Testis (tissue), 2 donors: Measurements from ENCODE around the gene SERPIND1.

Experiments used
- CTCF ChIP-seq, 3 experiments: fragments of 450-650 bp in 2 of 3; fragments of 200-600 bp in 1 of 3; sonication (generic) in 1 of 3; IDR thresholded peaks; one replicate each; pipeline ENCODE4 v1.5.1; 2016 to 2019; ENCODE audit warnings: antibody characterized with exemption in 3 of 3, mild to moderate bottlenecking in 2 of 3, moderate library complexity in 1 of 3
- POLR2A ChIP-seq: fragments of 450-650 bp; IDR thresholded peaks from one replicate; pipeline ENCODE4 v1.6.1; 2017; ENCODE audit warnings: antibody characterized with exemption, mild to moderate bottlenecking, moderate library complexity

- TF ChIP-seq POLR2A (no peak), CTCF (IDR thresholded peaks at IDR 0.05) (no peak)
Measured at GRCh38 chr22:20825624-20826023, 51.7 kb downstream of the SERPIND1 start.
